8988T (cell line): ENCODE data around the gene SLC35B1.
A peak's percentile ranks its signal among the peaks of the same experiment; 100 is the strongest.
"Not testable (repeated sequence)": the region's sequence is repeated elsewhere in the genome, so short reads cannot be mapped to it uniquely, and the experiment has no call there.

Experiments used
- DNase-seq: peaks from one replicate; pipeline ENCODE4 v3.0.0; 2011

The SLC35B1 gene

GRCh38 chr17:49699966-49700575 lies 7.7 kb downstream of the SLC35B1 start:
- DNase-seq: no peak

- no peak for DNase-seq
These were observed 9.8 kb downstream of the SLC35B1 start for GRCh38 chr17:49698005-49698404.

GRCh38 chr17:49696233-49696761 lies 11.5 kb downstream of the SLC35B1 start:
- DNase-seq: no peak

- DNase-seq: no peak
These were observed 12.0 kb downstream of the SLC35B1 start for GRCh38 chr17:49695698-49696232.

GRCh38 chr17:49694847-49695697 lies 12.7 kb downstream of the SLC35B1 start:
- no peak for DNase-seq

- DNase-seq: no peak
These were observed 15.0 kb downstream of the SLC35B1 start for GRCh38 chr17:49692751-49693150.

GRCh38 chr17:49691677-49692191 lies 16.0 kb downstream of the SLC35B1 start:
- no peak for DNase-seq

- no peak for DNase-seq
These were observed 16.6 kb downstream of the SLC35B1 start for GRCh38 chr17:49691086-49691676.

GRCh38 chr17:49690256-49690655 lies 17.5 kb downstream of the SLC35B1 start:
- DNase-seq: no peak

- no peak for DNase-seq
These were observed 18.9 kb downstream of the SLC35B1 start for GRCh38 chr17:49688848-49689247.

GRCh38 chr17:49687878-49688491 lies 19.8 kb downstream of the SLC35B1 start:
- no peak for DNase-seq

GRCh38 chr17:49681106-49681979 lies 26.4 kb downstream of the SLC35B1 start:
- DNase-seq: no peak

- no peak for DNase-seq
These were observed 27.4 kb downstream of the SLC35B1 start for GRCh38 chr17:49680314-49680713.

GRCh38 chr17:49677933-49678847 lies 29.6 kb downstream of the SLC35B1 start, which contains the start of gene SPOP:
TSS of gene SPOP (minus strand) at chr17:49678097. CDS start at chr17:49622810, 55,287 bp downstream.
- DNase-seq: peak; percentile 89

- peak; percentile 88 for DNase-seq
These were observed 30.4 kb downstream of the SLC35B1 start for GRCh38 chr17:49677134-49677932.

GRCh38 chr17:49676276-49676868 lies 31.4 kb downstream of the SLC35B1 start:
- no peak for DNase-seq

GRCh38 chr17:49674507-49674906 lies 33.3 kb downstream of the SLC35B1 start:
- no peak for DNase-seq

GRCh38 chr17:49673679-49674078 lies 34.1 kb downstream of the SLC35B1 start:
- not testable (repeated sequence) for DNase-seq

GRCh38 chr17:49670641-49671040 lies 37.1 kb downstream of the SLC35B1 start:
- DNase-seq: no peak
